ENCODE results near the gene ANO6. TPM values are rescaled to one million over a fixed set of nuclear protein-coding genes. Genes with fewer than 3 reads are reported as not detected.
"Not testable (repeated sequence)": the region's sequence is repeated elsewhere in the genome, so short reads cannot be mapped to it uniquely, and the experiment has no call there.

ANO6 gene
- total RNA-seq, 1 donor from 2014 or later = 25.2 TPM

GRCh38 chr12:45298721-45299692 is 83.1 kb downstream of the ANO6 start:
- no peak for DNase-seq (ENCODE audit: low spot score)
- H3K9me3 Mint-ChIP-seq = no peaks in the 10 kb centered on the region
- intact Hi-C loops (cut with micrococcal nuclease) = no loop called here
- no peaks in the 10 kb centered on the region for H3K27me3 Mint-ChIP-seq (ENCODE audit: low read depth)
- no peaks in the 10 kb centered on the region for H3K4me1 Mint-ChIP-seq (ENCODE audit: low read depth)
- H3K4me3 Mint-ChIP-seq (ENCODE audit: low read depth) = no peak overlapping the region
- H3K27ac Mint-ChIP-seq = no peak overlapping the region
- H3K36me3 Mint-ChIP-seq (ENCODE audit: low read depth) = peaks cover 4% of the 10 kb centered on the region

GRCh38 chr12:45302621-45303369 is 86.9 kb downstream of the ANO6 start:
- DNase-seq (ENCODE audit: low spot score) = no peak
- intact Hi-C loops (cut with micrococcal nuclease) = no loop called here
- Mint-ChIP-seq H3K4me3 (ENCODE audit: low read depth) (no peak overlapping the region), H3K27me3 (ENCODE audit: low read depth) (no peaks in the 10 kb centered on the region), H3K36me3 (ENCODE audit: low read depth) (peaks cover 11% of the 10 kb centered on the region), H3K27ac (no peak overlapping the region), H3K9me3 (no peaks in the 10 kb centered on the region), H3K4me1 (ENCODE audit: low read depth) (no peaks in the 10 kb centered on the region)

GRCh38 chr12:45303945-45304344 is 88.0 kb downstream of the ANO6 start:
- no peaks in the 10 kb centered on the region for H3K9me3 Mint-ChIP-seq
- no peak overlapping the region for H3K4me3 Mint-ChIP-seq (ENCODE audit: low read depth)
- no peak for DNase-seq (ENCODE audit: low spot score)
- no peak overlapping the region for H3K27ac Mint-ChIP-seq
- intact Hi-C loops (cut with micrococcal nuclease) = no loop called here
- no peaks in the 10 kb centered on the region for H3K27me3 Mint-ChIP-seq (ENCODE audit: low read depth)
- peaks cover 11% of the 10 kb centered on the region for H3K36me3 Mint-ChIP-seq (ENCODE audit: low read depth)
- H3K4me1 Mint-ChIP-seq (ENCODE audit: low read depth) = no peaks in the 10 kb centered on the region

- Mint-ChIP-seq H3K9me3 (no peaks in the 10 kb centered on the region), H3K4me3 (ENCODE audit: low read depth) (no peak overlapping the region), H3K4me1 (ENCODE audit: low read depth) (no peaks in the 10 kb centered on the region), H3K27me3 (ENCODE audit: low read depth) (no peaks in the 10 kb centered on the region), H3K36me3 (ENCODE audit: low read depth) (peaks cover 11% of the 10 kb centered on the region), H3K27ac (no peak overlapping the region)
- intact Hi-C loops (cut with micrococcal nuclease) = no loop called here
- no peak for DNase-seq (ENCODE audit: low spot score)
These were observed 88.8 kb downstream of the ANO6 start for GRCh38 chr12:45304514-45305178.

- no peak overlapping the region for H3K27ac Mint-ChIP-seq
- H3K9me3 Mint-ChIP-seq = no peaks in the 10 kb centered on the region
- H3K36me3 Mint-ChIP-seq (ENCODE audit: low read depth) = peaks cover 11% of the 10 kb centered on the region
- DNase-seq (ENCODE audit: low spot score) = no peak
- no peak overlapping the region for H3K4me3 Mint-ChIP-seq (ENCODE audit: low read depth)
- H3K4me1 Mint-ChIP-seq (ENCODE audit: low read depth) = no peaks in the 10 kb centered on the region
- no peaks in the 10 kb centered on the region for H3K27me3 Mint-ChIP-seq (ENCODE audit: low read depth)
- intact Hi-C loops (cut with micrococcal nuclease) = no loop called here
These were observed 90.0 kb downstream of the ANO6 start for GRCh38 chr12:45305907-45306306.

DNA sequence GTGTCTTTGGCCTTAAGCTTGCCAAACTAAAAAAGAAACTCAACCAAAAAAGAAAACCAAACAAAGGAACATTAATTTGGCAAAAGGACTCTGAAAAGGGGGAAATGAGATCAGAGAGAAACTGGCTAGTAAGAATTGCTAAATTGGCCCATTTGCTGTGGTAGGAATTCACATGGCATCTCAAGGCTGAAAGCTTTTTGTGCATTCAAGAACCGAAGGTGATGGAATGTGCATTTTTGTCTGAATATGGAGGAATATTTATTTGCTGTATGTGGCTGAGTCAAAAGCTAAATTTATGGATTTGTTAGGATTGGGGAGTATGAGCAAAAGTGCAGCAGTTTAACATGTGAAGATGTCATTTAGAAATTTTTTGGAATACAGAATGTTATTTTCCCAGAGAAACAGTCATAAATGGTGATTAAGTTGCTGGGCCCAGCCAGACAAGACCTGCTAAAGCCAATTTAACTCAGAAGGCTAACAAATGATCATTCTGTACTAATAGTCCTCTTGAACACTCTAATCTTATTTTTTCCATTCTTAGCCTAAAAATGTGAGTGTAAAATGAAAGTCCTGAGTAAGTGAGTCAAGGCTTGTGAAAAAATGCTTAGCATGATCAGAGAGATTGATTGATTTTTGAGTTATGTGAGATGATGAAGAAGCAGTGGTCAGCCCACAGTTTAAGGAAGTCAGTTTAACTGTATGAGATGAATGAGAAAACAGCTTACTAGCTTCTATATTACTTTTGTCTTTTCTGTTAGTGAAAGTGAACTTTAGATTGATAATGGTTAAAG is 94.1 kb downstream of the ANO6 start:
- intact Hi-C loops (cut with micrococcal nuclease) = no loop called here
- no peak for DNase-seq (ENCODE audit: low spot score)
- H3K36me3 Mint-ChIP-seq (ENCODE audit: low read depth) = peaks cover 10% of the 10 kb centered on the region

GRCh38 chr12:45310627-45310968 is 94.7 kb downstream of the ANO6 start:
- Mint-ChIP-seq H3K27me3 (ENCODE audit: low read depth) (no peaks in the 10 kb centered on the region), H3K9me3 (no peaks in the 10 kb centered on the region), H3K4me1 (ENCODE audit: low read depth) (peaks cover 7% of the 10 kb centered on the region), H3K4me3 (ENCODE audit: low read depth) (no peak overlapping the region), H3K27ac (no peak overlapping the region), H3K36me3 (ENCODE audit: low read depth) (peaks cover 14% of the 10 kb centered on the region)
- intact Hi-C loops (cut with micrococcal nuclease) = no loop called here
- no peak for DNase-seq (ENCODE audit: low spot score)

More for the DNA sequence above, 94.1 kb downstream of the ANO6 start:
- H3K9me3 Mint-ChIP-seq = no peaks in the 10 kb centered on the region
- H3K27ac Mint-ChIP-seq = no peak overlapping the region
- H3K4me1 Mint-ChIP-seq (ENCODE audit: low read depth) = peaks cover 2% of the 10 kb centered on the region
- H3K27me3 Mint-ChIP-seq (ENCODE audit: low read depth) = no peaks in the 10 kb centered on the region
- H3K4me3 Mint-ChIP-seq (ENCODE audit: low read depth) = no peak overlapping the region

- Mint-ChIP-seq H3K4me1 (ENCODE audit: low read depth) (peaks cover 10% of the 10 kb centered on the region), H3K27me3 (ENCODE audit: low read depth) (no peaks in the 10 kb centered on the region), H3K4me3 (ENCODE audit: low read depth) (no peak overlapping the region), H3K36me3 (ENCODE audit: low read depth) (peaks cover 14% of the 10 kb centered on the region), H3K9me3 (peaks cover 3% of the 10 kb centered on the region), H3K27ac (no peak overlapping the region)
- intact Hi-C loops (cut with micrococcal nuclease) = no loop called here
- no peak for DNase-seq (ENCODE audit: low spot score)
These were observed 96.1 kb downstream of the ANO6 start for GRCh38 chr12:45312012-45312411.

DNA sequence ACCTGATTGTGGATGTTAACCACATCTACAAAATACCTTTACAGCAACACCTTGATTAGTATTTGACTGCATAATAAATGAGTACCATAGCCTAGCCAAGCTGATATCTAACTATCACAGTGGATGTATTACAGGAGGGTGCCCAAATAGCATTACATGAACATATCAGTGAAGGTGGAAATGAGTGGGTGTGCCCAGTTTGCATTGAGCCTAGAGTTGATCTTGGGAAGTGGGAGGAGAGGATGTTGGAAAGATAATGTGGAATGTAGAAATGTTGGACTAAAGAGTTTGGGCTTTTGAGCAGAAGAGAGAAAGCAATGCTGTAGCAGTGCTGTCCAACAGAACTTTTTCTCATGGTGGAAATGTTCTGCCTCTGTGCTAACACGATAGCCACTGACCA is 98.9 kb downstream of the ANO6 start:
- H3K27me3 Mint-ChIP-seq (ENCODE audit: low read depth) = no peaks in the 10 kb centered on the region
- peaks cover 3% of the 10 kb centered on the region for H3K9me3 Mint-ChIP-seq
- no peak for DNase-seq (ENCODE audit: low spot score)
- H3K36me3 Mint-ChIP-seq (ENCODE audit: low read depth) = peaks cover 19% of the 10 kb centered on the region
- H3K4me1 Mint-ChIP-seq (ENCODE audit: low read depth) = peaks cover 10% of the 10 kb centered on the region
- no peak overlapping the region for H3K27ac Mint-ChIP-seq
- no peak overlapping the region for H3K4me3 Mint-ChIP-seq (ENCODE audit: low read depth)
- intact Hi-C loops (cut with micrococcal nuclease) = no loop called here

DNA sequence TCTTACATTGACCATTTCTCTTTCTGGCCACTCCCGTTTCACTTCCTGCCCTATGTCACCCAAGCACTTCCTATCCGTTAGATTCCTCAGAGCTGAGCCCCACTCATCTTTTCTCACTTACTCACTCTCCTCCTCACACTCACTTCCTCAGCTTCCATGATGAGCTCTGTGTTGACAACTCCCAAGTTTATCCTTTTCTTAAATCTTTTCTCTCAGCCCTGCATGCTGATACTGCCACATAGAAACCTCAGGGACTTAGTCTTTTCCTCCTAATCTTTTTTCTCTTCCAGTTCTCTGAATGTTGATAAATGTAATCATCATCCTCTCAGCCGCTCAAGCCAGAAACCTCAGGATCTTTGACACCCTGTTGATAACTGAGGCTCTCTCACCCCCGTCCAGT is 99.6 kb downstream of the ANO6 start:
- H3K27me3 Mint-ChIP-seq (ENCODE audit: low read depth) = no peaks in the 10 kb centered on the region
- DNase-seq (ENCODE audit: low spot score) = no peak
- no peak overlapping the region for H3K27ac Mint-ChIP-seq
- H3K4me3 Mint-ChIP-seq (ENCODE audit: low read depth) = no peak overlapping the region
- intact Hi-C loops (cut with micrococcal nuclease) = no loop called here
- H3K9me3 Mint-ChIP-seq = peaks cover 3% of the 10 kb centered on the region
- peaks cover 23% of the 10 kb centered on the region for H3K36me3 Mint-ChIP-seq (ENCODE audit: low read depth)
- peaks cover 10% of the 10 kb centered on the region for H3K4me1 Mint-ChIP-seq (ENCODE audit: low read depth)

DNA sequence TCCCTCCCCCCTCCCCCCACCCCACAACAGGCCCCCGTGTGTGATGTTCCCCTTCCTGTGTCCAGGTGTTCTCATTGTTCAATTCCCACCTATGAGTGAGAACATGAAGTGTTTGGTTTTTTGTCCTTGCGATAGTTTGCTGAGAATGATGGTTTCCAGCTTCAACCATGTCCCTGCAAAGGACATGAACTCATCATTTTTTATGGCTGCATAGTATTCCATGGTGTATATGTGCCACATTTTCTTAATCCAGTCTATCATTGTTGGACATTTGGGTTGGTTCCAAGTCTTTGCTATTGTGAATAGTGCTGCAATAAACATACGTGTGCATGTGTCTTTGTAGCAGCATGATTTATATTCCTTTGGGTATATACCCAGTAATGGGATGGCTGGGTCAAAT is 101.4 kb downstream of the ANO6 start:
- H3K27me3 Mint-ChIP-seq (ENCODE audit: low read depth); H3K4me3 Mint-ChIP-seq (ENCODE audit: low read depth); DNase-seq (ENCODE audit: low spot score); intact Hi-C loops (cut with micrococcal nuclease); H3K4me1 Mint-ChIP-seq (ENCODE audit: low read depth); H3K27ac Mint-ChIP-seq; H3K9me3 Mint-ChIP-seq: not testable (repeated sequence)
- H3K36me3 Mint-ChIP-seq (ENCODE audit: low read depth) = peaks cover 26% of the 10 kb centered on the region

GRCh38 chr12:45322810-45323209 is 106.9 kb downstream of the ANO6 start:
- Mint-ChIP-seq H3K36me3 (ENCODE audit: low read depth) (peaks cover 8% of the 10 kb centered on the region), H3K27me3 (ENCODE audit: low read depth) (no peaks in the 10 kb centered on the region), H3K27ac (no peak overlapping the region), H3K4me3 (ENCODE audit: low read depth) (no peak overlapping the region), H3K9me3 (no peaks in the 10 kb centered on the region), H3K4me1 (ENCODE audit: low read depth) (no peaks in the 10 kb centered on the region)
- intact Hi-C loops (cut with micrococcal nuclease) = no loop called here
- no peak for DNase-seq (ENCODE audit: low spot score)
